K562 (cell line): ENCODE data around the gene SLC27A4. TPM values are rescaled to one million over a fixed set of nuclear protein-coding genes. Genes with fewer than 3 reads are reported as not detected.

Experiments
- ARID1B ChIP-seq: fragments of 450-650 bp; IDR thresholded peaks from 2 replicates; pipeline ENCODE4 v1.6.1; 2016; ENCODE audit warnings: antibody characterized with exemption, mild to moderate bottlenecking, inconsistent platforms
- BCL6 ChIP-seq: fragments of 250-450 bp; sonication (Bioruptor Pico); IDR thresholded peaks from 2 replicates; pipeline ENCODE4 v1.4.0; 2020
- GABPB2 ChIP-seq: fragments of 250-450 bp; sonication (Bioruptor Pico); conservative IDR thresholded peaks from 2 replicates; pipeline ENCODE4 v1.5.1; 2021; ENCODE audit warnings: mild to moderate bottlenecking
- MCM3 ChIP-seq: fragments of 450-650 bp; IDR thresholded peaks from 2 replicates; pipeline ENCODE4 v1.6.1; 2016
- MNT ChIP-seq, 2 experiments: fragments of 450-650 bp; conservative IDR thresholded peaks; 2 replicates each; pipeline ENCODE4 v1.6.1; 2017; ENCODE audit warnings: mild to moderate bottlenecking in 2 of 2, moderate library complexity in 2 of 2
- NCOA4 ChIP-seq: fragments of 450-650 bp; IDR thresholded peaks from 2 replicates; pipeline ENCODE4 v1.6.1; 2018; ENCODE audit warnings: mild to moderate bottlenecking; ENCODE audit not compliant: partially characterized antibody
- POLR3A ChIP-seq: IDR thresholded peaks from 2 replicates; pipeline ENCODE4 v1.6.1; 2011; ENCODE audit warnings: borderline replicate concordance, mild to moderate bottlenecking, moderate library complexity; ENCODE audit not compliant: insufficient read length, insufficient read depth; ENCODE audit errors: extremely low read depth
- RUNX1 ChIP-seq: sonication (generic); IDR thresholded peaks from 2 replicates; pipeline ENCODE4 v1.6.1; 2016; ENCODE audit warnings: antibody characterized with exemption, low read depth
- SNRNP70 ChIP-seq: fragments of 200-400 bp; formaldehyde crosslinking; optimal IDR thresholded peaks from 2 replicates; pipeline ENCODE3; 2017; ENCODE audit warnings: low read depth, low read length
- TEAD4 ChIP-seq, 2 experiments: sonication (generic) in 1 of 2; formaldehyde crosslinking in 1 of 2; IDR thresholded peaks; 2 replicates each; pipeline versions ENCODE4 v1.6.1 to v1.8.0; 2012 to 2022; ENCODE audit warnings: borderline replicate concordance in 1 of 2, inconsistent platforms in 1 of 2, low read length in 1 of 2, mild to moderate bottlenecking in 1 of 2, missing genetic modification reagents in 1 of 2
- ZC3H4 ChIP-seq: sonication (generic); formaldehyde crosslinking; IDR thresholded peaks from 2 replicates; pipeline ENCODE4 v1.9.0; 2021; ENCODE audit warnings: missing genetic modification reagents, borderline replicate concordance
- polyA plus RNA-seq, 8 experiments: library from polyadenylated mRNA; depleted of rRNA in 4 of 8; stranded (reverse) in 5 of 8; unstranded in 3 of 8; fragments of >200 nt; fragmentation: Nextera tagmentation in 2 of 8; fragmentation: Illumina TruSeq in 1 of 8; extraction: Ambion mirVana in 2 of 8; extraction: Trizol in 1 of 8; gene quantifications; 2 replicates each; pipeline versions ENCODE4 v1.2.1 to v1.2.3, GENCODE V29; 2011 to 2014; ENCODE audit warnings: inconsistent platforms in 1 of 8, missing spikeins in 1 of 8
- total RNA-seq, 7 experiments: library from RNA; depleted of rRNA in 6 of 7; stranded (reverse); fragments of >200 nt in 6 of 7; fragmentation: Illumina TruSeq in 2 of 7; extraction: Trizol in 2 of 7; gene quantifications; 2 replicates each; pipeline versions ENCODE4 v1.2.1 to v1.2.3, GENCODE V29; 2011 to 2021; ENCODE audit warnings: low replicate concordance in 1 of 7
- TF ChIP-seq, protein P1 (sequence below): sonication (generic); formaldehyde crosslinking; IDR thresholded peaks from 2 replicates; pipeline ENCODE4 v1.8.0; 2023; ENCODE audit warnings: missing genetic modification reagents, mild to moderate bottlenecking, borderline replicate concordance
- TF ChIP-seq, protein P2 (sequence below), 2 experiments: fragments of 450-650 bp in 1 of 2; sonication (generic) in 1 of 2; formaldehyde crosslinking; conservative IDR thresholded peaks; 2 replicates each; pipeline versions ENCODE4 v1.4.0 to v1.8.1; 2020 to 2022; ENCODE audit warnings: mild to moderate bottlenecking in 1 of 2, missing genetic modification reagents in 1 of 2
- TF ChIP-seq, protein P3 (sequence below): fragments of 250-450 bp; sonication (Bioruptor Pico); IDR thresholded peaks from 2 replicates; pipeline ENCODE4 v1.8.0; 2022; ENCODE audit warnings: moderate library complexity, mild to moderate bottlenecking, inconsistent platforms
- TF ChIP-seq, protein P4 (sequence below): sonication (generic); formaldehyde crosslinking; IDR thresholded peaks from 2 replicates; pipeline ENCODE4 v1.8.0; 2022; ENCODE audit warnings: missing genetic modification reagents, mild to moderate bottlenecking, moderate library complexity, borderline replicate concordance

Gene SLC27A4
- total and polyA plus RNA-seq, 9 of the 15 experiments (the other 6 are each of a cell fraction or from before 2014, with no cell fraction given) = 0.25 to 35.7 (median 14.0) TPM

GRCh38 chr9:128339761-128340690, at the start of gene SLC27A4 (continued):
- TF ChIP-seq, protein P1, sequence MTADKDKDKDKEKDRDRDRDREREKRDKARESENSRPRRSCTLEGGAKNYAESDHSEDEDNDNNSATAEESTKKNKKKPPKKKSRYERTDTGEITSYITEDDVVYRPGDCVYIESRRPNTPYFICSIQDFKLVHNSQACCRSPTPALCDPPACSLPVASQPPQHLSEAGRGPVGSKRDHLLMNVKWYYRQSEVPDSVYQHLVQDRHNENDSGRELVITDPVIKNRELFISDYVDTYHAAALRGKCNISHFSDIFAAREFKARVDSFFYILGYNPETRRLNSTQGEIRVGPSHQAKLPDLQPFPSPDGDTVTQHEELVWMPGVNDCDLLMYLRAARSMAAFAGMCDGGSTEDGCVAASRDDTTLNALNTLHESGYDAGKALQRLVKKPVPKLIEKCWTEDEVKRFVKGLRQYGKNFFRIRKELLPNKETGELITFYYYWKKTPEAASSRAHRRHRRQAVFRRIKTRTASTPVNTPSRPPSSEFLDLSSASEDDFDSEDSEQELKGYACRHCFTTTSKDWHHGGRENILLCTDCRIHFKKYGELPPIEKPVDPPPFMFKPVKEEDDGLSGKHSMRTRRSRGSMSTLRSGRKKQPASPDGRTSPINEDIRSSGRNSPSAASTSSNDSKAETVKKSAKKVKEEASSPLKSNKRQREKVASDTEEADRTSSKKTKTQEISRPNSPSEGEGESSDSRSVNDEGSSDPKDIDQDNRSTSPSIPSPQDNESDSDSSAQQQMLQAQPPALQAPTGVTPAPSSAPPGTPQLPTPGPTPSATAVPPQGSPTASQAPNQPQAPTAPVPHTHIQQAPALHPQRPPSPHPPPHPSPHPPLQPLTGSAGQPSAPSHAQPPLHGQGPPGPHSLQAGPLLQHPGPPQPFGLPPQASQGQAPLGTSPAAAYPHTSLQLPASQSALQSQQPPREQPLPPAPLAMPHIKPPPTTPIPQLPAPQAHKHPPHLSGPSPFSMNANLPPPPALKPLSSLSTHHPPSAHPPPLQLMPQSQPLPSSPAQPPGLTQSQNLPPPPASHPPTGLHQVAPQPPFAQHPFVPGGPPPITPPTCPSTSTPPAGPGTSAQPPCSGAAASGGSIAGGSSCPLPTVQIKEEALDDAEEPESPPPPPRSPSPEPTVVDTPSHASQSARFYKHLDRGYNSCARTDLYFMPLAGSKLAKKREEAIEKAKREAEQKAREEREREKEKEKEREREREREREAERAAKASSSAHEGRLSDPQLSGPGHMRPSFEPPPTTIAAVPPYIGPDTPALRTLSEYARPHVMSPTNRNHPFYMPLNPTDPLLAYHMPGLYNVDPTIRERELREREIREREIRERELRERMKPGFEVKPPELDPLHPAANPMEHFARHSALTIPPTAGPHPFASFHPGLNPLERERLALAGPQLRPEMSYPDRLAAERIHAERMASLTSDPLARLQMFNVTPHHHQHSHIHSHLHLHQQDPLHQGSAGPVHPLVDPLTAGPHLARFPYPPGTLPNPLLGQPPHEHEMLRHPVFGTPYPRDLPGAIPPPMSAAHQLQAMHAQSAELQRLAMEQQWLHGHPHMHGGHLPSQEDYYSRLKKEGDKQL (CRISPR knock-in tag) = no peak
- TF ChIP-seq POLR3A = no peak
- no peak for TF ChIP-seq NCOA4
- TF ChIP-seq SNRNP70 = no peak
- peak; percentile 81; the same call in 1 of the 2 replicates for TF ChIP-seq GABPB2
- TF ChIP-seq MCM3 = no peak
- no peak for TF ChIP-seq ZC3H4 (CRISPR knock-in tag)
- TF ChIP-seq ARID1B = no peak
- TF ChIP-seq RUNX1 = no peak
- TF ChIP-seq MNT (conservative IDR thresholded peaks at IDR 0.05) = no peak
- TF ChIP-seq, protein P2, sequence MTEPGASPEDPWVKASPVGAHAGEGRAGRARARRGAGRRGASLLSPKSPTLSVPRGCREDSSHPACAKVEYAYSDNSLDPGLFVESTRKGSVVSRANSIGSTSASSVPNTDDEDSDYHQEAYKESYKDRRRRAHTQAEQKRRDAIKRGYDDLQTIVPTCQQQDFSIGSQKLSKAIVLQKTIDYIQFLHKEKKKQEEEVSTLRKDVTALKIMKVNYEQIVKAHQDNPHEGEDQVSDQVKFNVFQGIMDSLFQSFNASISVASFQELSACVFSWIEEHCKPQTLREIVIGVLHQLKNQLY (CRISPR knock-in tag; conservative IDR thresholded peaks at IDR 0.05) = peak in 1 of 2 experiments; percentile 77; a peak in 1 of 4 replicates
- TF ChIP-seq BCL6 (CRISPR knock-in tag) = no peak; the same call in 1 of the 2 replicates
- TF ChIP-seq, protein P3, sequence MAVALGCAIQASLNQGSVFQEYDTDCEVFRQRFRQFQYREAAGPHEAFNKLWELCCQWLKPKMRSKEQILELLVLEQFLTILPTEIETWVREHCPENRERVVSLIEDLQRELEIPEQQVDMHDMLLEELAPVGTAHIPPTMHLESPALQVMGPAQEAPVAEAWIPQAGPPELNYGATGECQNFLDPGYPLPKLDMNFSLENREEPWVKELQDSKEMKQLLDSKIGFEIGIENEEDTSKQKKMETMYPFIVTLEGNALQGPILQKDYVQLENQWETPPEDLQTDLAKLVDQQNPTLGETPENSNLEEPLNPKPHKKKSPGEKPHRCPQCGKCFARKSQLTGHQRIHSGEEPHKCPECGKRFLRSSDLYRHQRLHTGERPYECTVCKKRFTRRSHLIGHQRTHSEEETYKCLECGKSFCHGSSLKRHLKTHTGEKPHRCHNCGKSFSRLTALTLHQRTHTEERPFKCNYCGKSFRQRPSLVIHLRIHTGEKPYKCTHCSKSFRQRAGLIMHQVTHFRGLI (CRISPR knock-in tag) = no peak
- TF ChIP-seq, protein P4, sequence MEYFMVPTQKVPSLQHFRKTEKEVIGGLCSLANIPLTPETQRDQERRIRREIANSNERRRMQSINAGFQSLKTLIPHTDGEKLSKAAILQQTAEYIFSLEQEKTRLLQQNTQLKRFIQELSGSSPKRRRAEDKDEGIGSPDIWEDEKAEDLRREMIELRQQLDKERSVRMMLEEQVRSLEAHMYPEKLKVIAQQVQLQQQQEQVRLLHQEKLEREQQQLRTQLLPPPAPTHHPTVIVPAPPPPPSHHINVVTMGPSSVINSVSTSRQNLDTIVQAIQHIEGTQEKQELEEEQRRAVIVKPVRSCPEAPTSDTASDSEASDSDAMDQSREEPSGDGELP (CRISPR knock-in tag) = no peak
- no peak; the same call in 1 of the 2 replicates for TF ChIP-seq TEAD4 (IDR thresholded peaks at IDR 0.05; ENCODE audit: low read length)
- no peak for TF ChIP-seq TEAD4 (CRISPR knock-in tag; IDR thresholded peaks at IDR 0.05; ENCODE audit: borderline replicate concordance)
